SU-DHL-6 (cell line): ENCODE data around the gene SHCBP1L.

Source experiments
- H2AFZ ChIP-seq: fragments of 200-600 bp; sonication (generic); 2 replicates; pipeline ENCODE4 v1.6.1; 2014; ENCODE audit warnings: low read depth, mild to moderate bottlenecking, moderate library complexity, mixed read lengths, antibody characterized with exemption, low read length; ENCODE audit not compliant: severe bottlenecking
- H3F3A ChIP-seq: fragments of 200-600 bp; shearing (Covaris generic); 2 replicates; pipeline ENCODE4 v1.6.0; 2016; ENCODE audit warnings: antibody characterized with exemption, mild to moderate bottlenecking; ENCODE audit not compliant: insufficient read depth
- H3K27ac ChIP-seq: fragments of 200-600 bp; sonication (generic); 2 replicates; pipeline ENCODE4 v1.5.1; 2016; ENCODE audit warnings: low read depth, mild to moderate bottlenecking, low read length, moderate library complexity, mixed read lengths
- H3K27me3 ChIP-seq: fragments of 200-600 bp; sonication (generic), shearing (Covaris generic); 2 replicates; pipeline ENCODE4 v1.6.0; 2014; ENCODE audit warnings: mild to moderate bottlenecking, low read length
- H3K36me3 ChIP-seq: fragments of 200-600 bp; sonication (generic); 2 replicates; pipeline ENCODE4 v1.6.1; 2014; ENCODE audit warnings: mild to moderate bottlenecking, low read length, mixed read lengths
- H3K4me2 ChIP-seq: fragments of 300-600, 200-600 bp; shearing (Covaris generic), sonication (generic); 2 replicates; pipeline ENCODE4 v1.6.0; 2014; ENCODE audit warnings: low read length, low read depth, mild to moderate bottlenecking; ENCODE audit not compliant: poor library complexity, severe bottlenecking
- H3K4me3 ChIP-seq: fragments of 200-600 bp; sonication (generic); 2 replicates; pipeline ENCODE4 v1.5.1; 2014; ENCODE audit warnings: antibody characterized with exemption, low read length, mild to moderate bottlenecking, mixed read lengths; ENCODE audit not compliant: insufficient read depth, poor library complexity, severe bottlenecking
- H3K79me2 ChIP-seq: fragments of 200-600 bp; sonication (generic); 2 replicates; pipeline ENCODE4 v1.6.1; 2014; ENCODE audit warnings: mild to moderate bottlenecking, low read length, moderate library complexity; ENCODE audit not compliant: insufficient read depth
- H3K9ac ChIP-seq: fragments of 200-600 bp; sonication (generic); 2 replicates; pipeline ENCODE4 v1.7.0; 2014; ENCODE audit warnings: mild to moderate bottlenecking, low read length
- H3K9me2 ChIP-seq: fragments of 200-600 bp; sonication (generic); replicated peaks from 2 replicates; pipeline ENCODE4 v1.6.1; 2014; ENCODE audit warnings: low read length; ENCODE audit not compliant: insufficient read depth
- H3K9me3 ChIP-seq: fragments of 200-600 bp; sonication (generic); 2 replicates; pipeline ENCODE4 v1.6.1; 2014; ENCODE audit warnings: low read length, mixed read lengths; ENCODE audit not compliant: insufficient read depth
- H4K20me1 ChIP-seq: fragments of 200-600 bp; sonication (generic); 2 replicates; pipeline ENCODE4 v1.6.1; 2014; ENCODE audit warnings: low read depth, mild to moderate bottlenecking, antibody characterized with exemption, low read length, moderate library complexity, mixed read lengths
- CTCF ChIP-seq: fragments of 200-600 bp; sonication (generic); IDR thresholded peaks from one replicate; pipeline ENCODE4 v1.5.1; 2017; ENCODE audit warnings: antibody characterized with exemption, mild to moderate bottlenecking, low read length, moderate library complexity; ENCODE audit not compliant: insufficient read depth, poor library complexity, severe bottlenecking
- EZH2phosphoT487 ChIP-seq: fragments of 200-600 bp; sonication (generic), shearing (Covaris generic); conservative IDR thresholded peaks from 2 replicates; pipeline ENCODE4 v1.6.1; 2018; ENCODE audit warnings: mild to moderate bottlenecking, antibody characterized with exemption, low read length, moderate library complexity, mixed read lengths

SHCBP1L gene

GRCh38 chr1:182984621-182985020 is 31.7 kb upstream of the SHCBP1L start:
- Histone ChIP-seq H2AFZ (no peak overlapping the region), H3K4me2 (no peak overlapping the region), H3K27ac (no peak overlapping the region), H3K9me3 (no peaks in the 10 kb centered on the region), H3K27me3 (no peaks in the 10 kb centered on the region), H3K36me3 (no peaks in the 10 kb centered on the region), H3F3A (no peaks in the 10 kb centered on the region), H3K4me3 (no peak overlapping the region), H4K20me1 (no peaks in the 10 kb centered on the region), H3K9me2 (no peaks in the 10 kb centered on the region), H3K9ac (no peak overlapping the region), H3K79me2 (no peaks in the 10 kb centered on the region)
- TF ChIP-seq EZH2phosphoT487 (no peak), CTCF (no peak)

- Histone ChIP-seq H3K9me3 (no peaks in the 10 kb centered on the region), H3K4me3 (no peak overlapping the region), H3K36me3 (no peaks in the 10 kb centered on the region), H3K27me3 (no peaks in the 10 kb centered on the region), H3K79me2 (no peaks in the 10 kb centered on the region), H3K9me2 (no peaks in the 10 kb centered on the region), H2AFZ (no peak overlapping the region), H3K4me2 (no peak overlapping the region), H3K9ac (no peak overlapping the region), H3F3A (no peaks in the 10 kb centered on the region), H4K20me1 (no peaks in the 10 kb centered on the region), H3K27ac (no peak overlapping the region)
- TF ChIP-seq EZH2phosphoT487 = no peak
- TF ChIP-seq CTCF = no peak
Observed at GRCh38 chr1:182984138-182984537, 31.2 kb upstream of the SHCBP1L start.

GRCh38 chr1:182978151-182978853 is 25.3 kb upstream of the SHCBP1L start:
- no peak overlapping the region for H3K9ac ChIP-seq
- no peak overlapping the region for H3K4me2 ChIP-seq
- no peaks in the 10 kb centered on the region for H3K27me3 ChIP-seq
- no peak overlapping the region for H2AFZ ChIP-seq
- H4K20me1 ChIP-seq = no peaks in the 10 kb centered on the region
- no peak overlapping the region for H3K4me3 ChIP-seq
- H3K9me2 ChIP-seq = no peaks in the 10 kb centered on the region
- no peak overlapping the region for H3K27ac ChIP-seq
- no peaks in the 10 kb centered on the region; the same call in 1 of the 2 replicates for H3F3A ChIP-seq
- no peaks in the 10 kb centered on the region for H3K79me2 ChIP-seq
- H3K36me3 ChIP-seq = no peaks in the 10 kb centered on the region
- no peak for TF ChIP-seq CTCF
- no peak for TF ChIP-seq EZH2phosphoT487
- H3K9me3 ChIP-seq = no peaks in the 10 kb centered on the region
